Body of pancreas (tissue), 4 donors: ENCODE measurements around the gene CD274. TPM values are rescaled to one million over a fixed set of nuclear protein-coding genes. Genes with fewer than 3 reads are reported as not detected.
"Not testable (repeated sequence)": the region's sequence is repeated elsewhere in the genome, so short reads cannot be mapped to it uniquely, and the experiment has no call there.

ENCODE experiments used
- ATAC-seq: fragments of 150-250 bp; one replicate; pipeline ENCODE4 v1.9.1; 2016
- DNase-seq, 4 donors: peaks; one replicate each; pipeline ENCODE4 v3.0.0-alpha.2; 2019
- H3K27ac ChIP-seq, 4 donors: fragments of 200-600 bp; sonication (generic); 1 replicate in 3 of 4; 2 replicates in 1 of 4; pipeline versions ENCODE4 v1.5.1 to v1.6.1; 2016 to 2019; ENCODE audit warnings: mild to moderate bottlenecking in 1 of 4, mixed read lengths in 1 of 4, moderate library complexity in 1 of 4
- H3K27me3 ChIP-seq, 2 donors: fragments of 200-600 bp; sonication (generic); one replicate each; pipeline ENCODE4 v1.6.0; 2016; ENCODE audit warnings: mild to moderate bottlenecking in 1 of 2
- H3K36me3 ChIP-seq, 2 donors: fragments of 200-600 bp; sonication (generic); replicated peaks in 1 of 2; 2 replicates each; pipeline ENCODE4 v1.5.1; 2016; ENCODE audit warnings: low read depth in 2 of 2; ENCODE audit not compliant: insufficient read depth in 1 of 2
- H3K4me1 ChIP-seq: fragments of 200-600 bp; sonication (generic); one replicate; pipeline ENCODE4 v1.6.0; 2016
- H3K4me3 ChIP-seq, 2 donors: fragments of 200-600 bp; sonication (generic); 1 replicate in 1 of 2; 2 replicates in 1 of 2; pipeline ENCODE4 v1.5.1; 2016 to 2019
- H3K9me3 ChIP-seq, 3 donors: fragments of 200-600 bp; sonication (generic); 1 replicate in 2 of 3; 2 replicates in 1 of 3; pipeline ENCODE4 v1.5.1; 2016
- CTCF ChIP-seq, 7 experiments: fragments of 450-650 bp in 4 of 7; fragments of 200-600 bp in 3 of 7; sonication (generic) in 3 of 7; IDR thresholded peaks; one replicate each; pipeline ENCODE4 v1.5.1; 2016 to 2019; ENCODE audit warnings: antibody characterized with exemption in 7 of 7
- POLR2A ChIP-seq, 3 donors: fragments of 450-650 bp; IDR thresholded peaks; one replicate each; pipeline ENCODE4 v1.6.1; 2016; ENCODE audit warnings: antibody characterized with exemption in 3 of 3, mild to moderate bottlenecking in 2 of 3
- WGBS, 2 donors: methylation state at CpG; one replicate each; pipeline ENCODE4 v1.1.5; 2017; 5-methylcytosine and 5-hydroxymethylcytosine counted together
- intact Hi-C: fragments of 100-400 bp; cut with DNase I; formaldehyde crosslinking; loops from one replicate; pipeline ENCODE4 v1.15.1; 2023
- total RNA-seq, 2 donors: library from RNA; depleted of rRNA; stranded (reverse); fragments of >200 nt; gene quantifications; one replicate each; pipeline ENCODE4 v1.1.0, GENCODE V29; 2016

CD274 gene
- total RNA-seq, 2 donors from 2014 or later: 1.6 to 3.6 TPM

- Histone ChIP-seq H3K27me3 (no peaks in the 10 kb centered on the region), H3K9me3 (no peaks in the 10 kb centered on the region), H3K27ac (no peak overlapping the region), H3K4me3 (no peak overlapping the region), H3K36me3 (no peaks in the 10 kb centered on the region), H3K4me1 (peaks cover 13% of the 10 kb centered on the region)
- no peak for ATAC-seq
- TF ChIP-seq POLR2A (IDR thresholded peaks at IDR 0.05): no peak
- no peak for TF ChIP-seq CTCF (IDR thresholded peaks at IDR 0.05)
- 64 to 69% methylated on average over 3 of the region's 3 CpGs for WGBS, 2 donors
- intact Hi-C loops: no loop called here
- DNase-seq: no peak
Observed at GRCh38 chr9:5440426-5440825, 9.9 kb upstream of the CD274 start.

GRCh38 chr9:5441043-5441442, 9.3 kb upstream of the CD274 start:
- Histone ChIP-seq H3K4me1 (peaks cover 13% of the 10 kb centered on the region), H3K36me3 (no peaks in the 10 kb centered on the region), H3K9me3 (no peaks in the 10 kb centered on the region), H3K4me3 (no peak overlapping the region), H3K27me3 (no peaks in the 10 kb centered on the region), H3K27ac (no peak overlapping the region)
- ATAC-seq (no peak), DNase-seq (no peak)
- 87 to 95% methylated on average over 2 of the region's 2 CpGs for WGBS, 2 donors
- intact Hi-C loops: no loop called here
- TF ChIP-seq POLR2A (IDR thresholded peaks at IDR 0.05) (no peak), CTCF (IDR thresholded peaks at IDR 0.05) (no peak)

- H3K27ac ChIP-seq: no peak overlapping the region
- DNase-seq: peak; percentile 57 to 63 (median 60)
- 37 to 38% methylated on average over 2 of the region's 2 CpGs for WGBS, 2 donors
- TF ChIP-seq POLR2A (IDR thresholded peaks at IDR 0.05): no peak
- peak; percentile 16 to 65 (median 59) for TF ChIP-seq CTCF (IDR thresholded peaks at IDR 0.05)
- no peaks in the 10 kb centered on the region for H3K9me3 ChIP-seq
- H3K27me3 ChIP-seq: no peaks in the 10 kb centered on the region
- intact Hi-C loops: no loop called here
- no peak for ATAC-seq
- peaks cover 5% of the 10 kb centered on the region for H3K4me1 ChIP-seq
- no peaks in the 10 kb centered on the region for H3K36me3 ChIP-seq
- no peak overlapping the region for H3K4me3 ChIP-seq
Observed at GRCh38 chr9:5442400-5443011, 7.8 kb upstream of the CD274 start.

- no peaks in the 10 kb centered on the region for H3K9me3 ChIP-seq
- ATAC-seq: no peak
- no peak overlapping the region for H3K27ac ChIP-seq
- TF ChIP-seq CTCF (IDR thresholded peaks at IDR 0.05): no peak
- TF ChIP-seq POLR2A (IDR thresholded peaks at IDR 0.05): no peak
- intact Hi-C loops: no loop called here
- no peak overlapping the region for H3K4me3 ChIP-seq
- no peaks in the 10 kb centered on the region for H3K27me3 ChIP-seq
- no peaks in the 10 kb centered on the region for H3K36me3 ChIP-seq
- DNase-seq: no peak
- WGBS, 2 donors: 66 to 68% methylated on average over 2 of the region's 2 CpGs
- no peaks in the 10 kb centered on the region for H3K4me1 ChIP-seq
Observed at GRCh38 chr9:5443850-5444249, 6.5 kb upstream of the CD274 start.

GRCh38 chr9:5445096-5445495, 5.2 kb upstream of the CD274 start:
- H3K27me3 ChIP-seq, DNase-seq, H3K27ac ChIP-seq, H3K36me3 ChIP-seq, intact Hi-C loops, H3K4me1 ChIP-seq, H3K4me3 ChIP-seq, ATAC-seq, H3K9me3 ChIP-seq: not testable (repeated sequence)
- 70 to 81% methylated on average over 4 of the region's 4 CpGs for WGBS, 2 donors
